ENCODE data around the gene ATP6AP2.

The ATP6AP2 gene

DNA sequence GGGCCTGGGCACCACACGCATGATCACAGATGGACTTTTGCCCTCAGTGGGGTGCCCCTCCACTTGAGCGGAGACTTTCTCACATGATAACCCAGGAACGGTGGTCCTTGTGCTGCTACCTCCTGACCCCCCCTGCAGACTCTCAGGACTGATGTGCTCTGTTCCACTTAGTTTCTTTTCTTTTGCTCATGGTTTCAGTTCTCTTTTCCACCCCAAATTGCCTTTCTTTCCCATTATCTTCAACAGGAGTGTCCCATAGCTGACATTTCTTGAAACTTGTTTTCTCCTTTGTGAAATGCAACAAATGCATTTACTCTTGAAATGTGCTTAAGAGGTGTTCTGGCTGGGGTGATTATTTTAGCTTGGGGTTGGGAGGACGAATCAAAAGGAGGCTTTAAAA lies 51.4 kb downstream of the ATP6AP2 start:
- DNase-seq (ENCODE audit: low read depth, low spot score), result no peak
- no peak overlapping the region for H3K27ac ChIP-seq

DNA sequence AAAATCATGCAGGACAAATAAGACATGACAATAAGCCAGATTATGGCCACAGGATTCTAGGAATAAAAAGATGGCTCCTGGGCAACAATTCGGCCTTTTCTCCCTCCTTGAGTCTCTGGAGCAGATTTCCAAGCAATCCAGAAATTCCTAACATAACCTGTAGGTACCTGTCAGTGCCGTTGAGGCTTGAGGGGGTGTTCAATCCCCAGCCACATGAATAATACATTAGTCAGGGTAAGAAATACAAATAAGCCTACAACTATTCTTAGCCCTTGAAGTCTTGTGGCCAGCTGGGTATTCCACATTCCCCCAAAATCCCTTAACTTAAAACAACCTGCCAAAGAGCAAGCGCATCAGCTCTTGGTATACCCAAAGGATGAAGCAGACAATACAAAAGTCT lies 56.9 kb downstream of the ATP6AP2 start:
- H3K27ac ChIP-seq, result no peak overlapping the region
- no peak for DNase-seq (ENCODE audit: low read depth, low spot score)

DNA sequence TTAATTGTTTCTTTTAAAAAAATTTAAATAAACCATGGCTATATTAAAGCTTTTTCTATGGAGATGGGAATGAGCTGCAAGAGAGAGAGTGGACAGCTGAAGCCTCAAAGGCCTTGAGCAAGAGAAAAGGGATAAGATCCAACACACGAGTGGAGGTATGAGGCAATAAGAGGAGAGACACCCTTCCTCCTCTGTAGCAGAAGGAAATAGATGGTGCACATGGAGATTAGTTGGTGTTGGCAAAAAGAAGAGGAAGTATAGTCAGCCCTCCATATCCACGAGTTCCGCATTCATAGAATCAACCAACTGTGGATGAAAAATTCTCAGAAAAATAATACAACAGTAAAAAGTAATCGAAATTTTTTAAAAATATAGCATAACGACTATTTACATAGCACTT lies 63.4 kb downstream of the ATP6AP2 start:
- no peak for DNase-seq (ENCODE audit: low read depth, low spot score)
- H3K27ac ChIP-seq, result peak overlapping the region; percentile 75

DNA sequence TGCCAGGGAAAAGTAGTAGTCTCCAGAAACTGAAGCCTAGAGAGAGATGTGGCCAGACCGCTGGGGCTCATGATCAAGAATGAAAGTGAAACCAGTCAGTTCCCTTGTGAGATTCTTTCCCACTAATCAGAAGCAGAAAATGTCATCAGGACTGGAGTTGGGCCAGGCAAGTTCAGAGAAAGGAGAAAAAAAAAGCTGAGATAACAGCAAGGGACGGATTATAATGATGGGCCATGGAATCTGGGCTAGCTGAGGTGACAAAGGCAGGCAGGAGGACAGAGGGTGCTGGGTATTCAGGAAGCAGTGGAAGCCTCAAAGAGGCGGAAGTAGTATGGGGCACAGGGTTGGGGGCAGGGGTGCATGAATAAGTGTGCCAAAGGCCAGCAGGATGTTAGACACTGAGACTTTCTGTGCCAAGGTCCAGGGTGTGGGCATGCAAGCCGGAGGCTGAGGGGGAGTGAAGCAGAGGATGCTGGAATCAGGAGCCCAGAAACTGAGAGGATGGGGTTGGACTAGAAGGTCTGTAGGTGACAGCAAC lies 64.1 kb downstream of the ATP6AP2 start:
- no peak for DNase-seq (ENCODE audit: low read depth, low spot score)
- H3K27ac ChIP-seq, result peak overlapping the region; percentile 75

DNA sequence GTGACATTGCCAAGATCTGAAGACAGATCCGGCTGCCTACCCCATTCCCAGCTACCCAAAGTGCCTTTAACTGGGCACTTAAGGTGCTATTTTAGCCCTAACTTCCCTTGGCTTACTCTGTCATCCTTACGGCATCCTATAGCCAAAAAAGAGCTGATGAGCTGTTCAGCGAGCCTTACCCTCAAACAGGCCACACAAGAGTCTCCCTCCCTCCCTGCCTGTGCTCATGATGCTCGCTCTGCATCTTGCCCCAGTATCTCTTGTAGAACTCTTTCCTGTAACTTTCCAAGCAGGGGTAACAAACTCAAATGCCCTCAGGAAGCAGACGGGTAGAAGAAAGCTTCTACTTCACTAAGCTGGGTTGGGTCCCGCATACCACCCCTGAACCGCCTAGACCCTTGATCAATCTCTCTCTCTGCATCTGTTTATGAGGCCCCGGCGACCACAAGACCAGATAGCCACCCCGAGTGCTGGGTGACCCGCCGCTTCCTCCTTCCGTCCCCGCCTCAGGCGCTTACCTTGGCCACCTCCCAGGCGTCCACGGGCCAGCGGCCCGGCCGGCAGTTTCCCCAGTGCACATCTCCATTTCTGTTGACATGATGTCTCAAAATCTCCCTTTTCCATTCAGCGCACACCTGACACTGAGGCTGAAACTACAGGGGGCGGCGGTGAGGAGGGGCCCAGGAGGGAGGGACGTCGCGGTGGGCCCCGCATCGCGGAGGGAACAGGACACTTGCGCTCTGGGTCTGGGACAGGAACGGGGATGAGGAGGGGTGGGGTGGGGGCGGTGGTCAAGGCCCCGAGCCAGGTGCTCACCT lies 65.9 kb downstream of the ATP6AP2 start:
- no peak for DNase-seq (ENCODE audit: low read depth, low spot score)
- peak overlapping the region; percentile 75 for H3K27ac ChIP-seq

DNA sequence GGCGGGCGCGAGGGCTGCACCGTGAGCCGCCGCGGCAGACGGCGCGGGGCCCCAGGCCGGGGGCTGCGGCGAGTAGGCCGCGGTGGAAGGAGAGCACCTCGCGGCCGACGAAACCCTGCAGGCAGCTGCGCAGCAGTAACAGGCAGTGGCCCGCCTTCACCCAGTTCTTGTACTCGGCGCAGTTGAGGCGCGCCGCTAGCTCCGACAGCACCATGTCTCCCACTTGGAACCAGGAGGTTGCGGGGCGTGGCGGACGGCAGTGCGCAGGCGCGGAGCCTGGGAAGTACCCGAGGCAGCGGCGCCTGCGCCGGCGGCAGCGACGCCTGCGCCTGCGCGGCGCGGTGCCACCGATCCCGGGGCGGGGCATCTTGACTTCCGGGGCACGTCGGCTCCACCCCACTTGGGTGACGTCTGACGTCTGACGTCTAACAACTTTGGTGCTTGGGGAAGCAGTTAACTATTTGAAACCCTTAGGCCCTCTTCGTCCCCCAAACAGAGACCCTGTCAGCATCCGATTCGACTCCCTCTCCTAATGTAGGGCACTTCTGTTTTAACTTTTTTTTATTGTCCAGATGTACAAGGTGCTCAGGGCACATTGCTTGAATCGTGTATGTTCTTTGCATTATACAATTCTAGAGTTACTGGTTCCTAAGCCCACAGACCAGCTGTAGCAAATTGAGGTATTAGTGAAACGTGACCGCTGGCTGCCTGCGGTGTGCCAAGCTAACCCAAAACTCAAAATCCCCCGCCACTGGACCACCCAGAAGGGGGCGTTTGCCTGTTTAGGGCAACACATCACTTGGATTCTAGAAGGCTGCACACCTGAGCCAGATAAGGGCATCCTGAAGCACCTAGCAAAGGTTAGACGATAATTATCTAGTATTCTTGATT lies 66.8 kb downstream of the ATP6AP2 start, which contains the start of gene CXorf38:
CXorf38 (minus strand) TSS at position 255 of the 891 bp plus-strand sequence; CDS start at position 214, 41 bp downstream.
- peak within 1 kb of the TSS; percentile 75 for H3K27ac ChIP-seq
- DNase-seq (ENCODE audit: low read depth, low spot score), result peak; percentile 20

DNA sequence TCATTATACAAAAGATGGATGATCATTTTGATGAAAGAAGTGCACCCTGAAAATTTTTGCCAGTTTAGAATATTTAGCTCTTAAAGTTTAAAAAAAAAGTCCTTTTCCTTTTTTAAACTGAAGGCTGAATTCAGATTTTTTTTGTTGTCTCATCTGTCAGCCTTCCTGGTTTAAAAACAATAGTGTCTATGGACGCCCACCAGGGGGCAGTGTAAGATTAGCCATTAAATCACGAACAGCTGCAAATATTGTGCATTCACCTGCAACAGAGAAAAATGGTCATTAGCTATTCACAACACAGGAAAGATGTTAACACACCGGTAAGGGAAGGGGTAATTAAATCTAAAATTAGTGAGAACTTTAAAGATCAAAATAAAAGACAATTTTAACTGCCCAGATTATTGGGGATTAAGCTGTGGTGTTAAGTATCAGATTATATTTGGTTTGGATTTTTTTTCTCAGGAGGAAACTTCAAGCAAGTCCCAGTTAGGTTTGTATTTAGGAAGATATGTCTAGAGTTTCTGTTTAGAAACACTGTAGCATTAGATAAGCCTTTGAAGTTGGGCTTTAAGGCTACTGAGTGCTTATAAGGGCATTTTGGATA lies 71.0 kb downstream of the ATP6AP2 start:
- no peak overlapping the region for H3K27ac ChIP-seq
- DNase-seq (ENCODE audit: low read depth, low spot score), result no peak

DNA sequence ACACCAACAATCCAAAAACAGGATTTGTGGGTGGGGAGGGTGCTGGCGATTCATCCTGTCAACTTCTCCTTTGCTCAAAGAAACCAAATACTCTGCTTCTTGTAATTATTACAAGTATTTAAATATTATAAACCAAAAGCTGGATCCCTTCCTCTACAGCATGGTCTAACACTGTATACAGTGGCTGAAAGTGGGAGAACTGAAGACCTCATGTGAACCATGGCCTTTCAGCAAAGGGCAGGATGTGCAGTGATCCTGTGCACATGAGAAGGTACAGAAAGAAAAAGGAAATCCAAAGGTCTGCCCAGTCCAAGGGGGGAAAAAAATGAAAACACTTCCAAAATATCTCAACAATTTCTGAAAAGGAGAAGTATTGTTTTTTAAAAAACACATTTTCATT lies 71.9 kb downstream of the ATP6AP2 start:
- H3K27ac ChIP-seq, result no peak overlapping the region

DNA sequence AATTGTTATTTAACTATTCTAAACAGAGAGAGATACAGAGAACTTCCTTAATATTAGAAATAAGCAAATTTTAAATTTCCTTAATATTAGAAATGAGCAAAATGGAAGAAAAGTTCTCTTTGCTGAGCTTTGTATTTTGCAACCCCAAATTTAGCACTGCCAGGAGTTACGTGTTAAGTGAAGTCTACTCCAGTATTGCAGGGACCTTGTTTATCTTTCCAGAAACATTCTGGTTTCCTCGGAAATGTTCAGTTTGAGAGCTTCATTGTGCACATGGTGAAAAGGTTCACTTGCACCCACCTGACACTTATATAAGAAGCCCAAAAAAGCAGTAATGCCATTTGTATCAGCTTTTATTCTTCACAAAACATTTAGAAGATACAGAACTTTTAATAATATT lies 72.8 kb downstream of the ATP6AP2 start:
- DNase-seq (ENCODE audit: low read depth, low spot score), result no peak
- H3K27ac ChIP-seq, result no peak overlapping the region

More for the DNA sequence above, 71.9 kb downstream of the ATP6AP2 start:
- no peak for DNase-seq (ENCODE audit: low read depth, low spot score)

All from epithelial cell of prostate (primary cell).